ENCODE data around the gene JAG1. TPM values are rescaled to one million over a fixed set of nuclear protein-coding genes. Genes with fewer than 3 reads are reported as not detected.
A peak's percentile ranks its signal among the peaks of the same experiment; 100 is the strongest.
"Not testable (repeated sequence)": the region's sequence is repeated elsewhere in the genome, so short reads cannot be mapped to it uniquely, and the experiment has no call there.

Gene JAG1
- total RNA-seq, 1 donor from 2014 or later = 278 TPM

DNA sequence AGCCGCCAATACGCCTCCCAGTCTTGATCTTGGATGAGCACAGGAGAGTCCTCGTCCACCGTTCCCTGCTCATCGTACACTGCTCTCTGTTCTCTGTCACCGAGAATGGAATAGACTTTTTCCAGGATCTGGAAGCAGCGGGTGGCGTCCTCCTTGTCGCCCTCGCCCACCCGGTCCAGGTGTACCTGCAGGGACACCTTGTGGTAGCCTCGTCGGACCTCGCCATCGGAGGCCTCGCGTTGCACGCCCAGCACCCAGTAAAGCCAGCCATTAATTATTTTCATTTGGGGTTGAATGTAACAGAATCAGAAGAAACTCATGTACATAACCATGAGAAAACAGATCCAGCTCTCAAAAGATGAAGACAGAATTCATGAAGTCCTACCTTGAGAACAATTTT lies 59.9 kb downstream of the JAG1 start:
- H3K4me3 ChIP-seq (ENCODE audit: insufficient read depth, low read depth, low read length) = no peak overlapping the region
- H3K9ac ChIP-seq (ENCODE audit: low read length) = no peak overlapping the region
- H3K4me1 ChIP-seq (ENCODE audit: insufficient read depth, low read length) = peaks cover 7% of the 10 kb centered on the region
- DNase-seq (ENCODE audit: low read depth) (no peak), FAIRE-seq (no peak)
- no peak overlapping the region for H2AFZ ChIP-seq (ENCODE audit: low read depth, low read length)
- Mint-ChIP-seq H3K36me3 (ENCODE audit: low read depth, unreplicated experiment) (peaks cover 9% of the 10 kb centered on the region), H3K9me3 (ENCODE audit: unreplicated experiment) (peaks cover 3% of the 10 kb centered on the region), H3K27me3 (ENCODE audit: low read depth, unreplicated experiment) (no peaks in the 10 kb centered on the region), H3K4me3 (ENCODE audit: unreplicated experiment) (no peak overlapping the region), H3K4me1 (ENCODE audit: low read depth, unreplicated experiment) (peaks cover 13% of the 10 kb centered on the region), H3K27ac (ENCODE audit: unreplicated experiment) (no peak overlapping the region)
- no peak overlapping the region for H3K27ac ChIP-seq (ENCODE audit: low read depth, low read length)
- no peaks in the 10 kb centered on the region for H3K27me3 ChIP-seq (ENCODE audit: insufficient read depth, low read length)
- no peak overlapping the region for H3K4me2 ChIP-seq (ENCODE audit: low read length)
- no peaks in the 10 kb centered on the region for H4K20me1 ChIP-seq (ENCODE audit: insufficient read depth, low read length)
- TF ChIP-seq EZH2 (IDR thresholded peaks at IDR 0.05; ENCODE audit: insufficient read depth, low read length) = no peak
- no peak for TF ChIP-seq CTCF (IDR thresholded peaks at IDR 0.05; ENCODE audit: insufficient read depth, low read depth, low read length)
- H3K9me3 ChIP-seq (ENCODE audit: insufficient read depth, low read depth, low read length) = no peaks in the 10 kb centered on the region
- no peaks in the 10 kb centered on the region for H3K36me3 ChIP-seq (ENCODE audit: insufficient read depth, low read length)
- no peaks in the 10 kb centered on the region for H3K79me2 ChIP-seq (ENCODE audit: insufficient read depth, low read length)

- not testable (repeated sequence) for DNase-seq (ENCODE audit: low read depth); H3K9me3 Mint-ChIP-seq (ENCODE audit: unreplicated experiment); H3K27me3 ChIP-seq (ENCODE audit: insufficient read depth, low read length); H3K4me3 ChIP-seq (ENCODE audit: insufficient read depth, low read depth, low read length); H3K79me2 ChIP-seq (ENCODE audit: insufficient read depth, low read length); H3K9me3 ChIP-seq (ENCODE audit: insufficient read depth, low read depth, low read length); H3K27ac ChIP-seq (ENCODE audit: low read depth, low read length); H4K20me1 ChIP-seq (ENCODE audit: insufficient read depth, low read length); H3K36me3 Mint-ChIP-seq (ENCODE audit: low read depth, unreplicated experiment); H3K27ac Mint-ChIP-seq (ENCODE audit: unreplicated experiment); FAIRE-seq; H3K4me3 Mint-ChIP-seq (ENCODE audit: unreplicated experiment); H3K9ac ChIP-seq (ENCODE audit: low read length); H3K27me3 Mint-ChIP-seq (ENCODE audit: low read depth, unreplicated experiment); H2AFZ ChIP-seq (ENCODE audit: low read depth, low read length); H3K4me1 ChIP-seq (ENCODE audit: insufficient read depth, low read length); H3K4me2 ChIP-seq (ENCODE audit: low read length); H3K36me3 ChIP-seq (ENCODE audit: insufficient read depth, low read length)
- peaks cover 11% of the 10 kb centered on the region for H3K4me1 Mint-ChIP-seq (ENCODE audit: low read depth, unreplicated experiment)
Measured at GRCh38 chr20:10613426-10613825, 60.4 kb downstream of the JAG1 start.

GRCh38 chr20:10611357-10611756 lies 62.4 kb downstream of the JAG1 start:
- FAIRE-seq (no peak), DNase-seq (ENCODE audit: low read depth) (no peak)
- Histone ChIP-seq H2AFZ (ENCODE audit: low read depth, low read length) (no peak overlapping the region), H4K20me1 (ENCODE audit: insufficient read depth, low read length) (no peaks in the 10 kb centered on the region), H3K79me2 (ENCODE audit: insufficient read depth, low read length) (no peaks in the 10 kb centered on the region), H3K27me3 (ENCODE audit: insufficient read depth, low read length) (no peaks in the 10 kb centered on the region), H3K9ac (ENCODE audit: low read length) (no peak overlapping the region), H3K4me2 (ENCODE audit: low read length) (no peak overlapping the region), H3K36me3 (ENCODE audit: insufficient read depth, low read length) (no peaks in the 10 kb centered on the region), H3K4me3 (ENCODE audit: insufficient read depth, low read depth, low read length) (no peak overlapping the region), H3K9me3 (ENCODE audit: insufficient read depth, low read depth, low read length) (no peaks in the 10 kb centered on the region), H3K4me1 (ENCODE audit: insufficient read depth, low read length) (peaks cover 7% of the 10 kb centered on the region), H3K27ac (ENCODE audit: low read depth, low read length) (no peak overlapping the region)
- H3K27ac Mint-ChIP-seq (ENCODE audit: unreplicated experiment) = no peak overlapping the region
- H3K9me3 Mint-ChIP-seq (ENCODE audit: unreplicated experiment) = peaks cover 3% of the 10 kb centered on the region
- H3K4me3 Mint-ChIP-seq (ENCODE audit: unreplicated experiment) = no peak overlapping the region
- H3K4me1 Mint-ChIP-seq (ENCODE audit: low read depth, unreplicated experiment) = peaks cover 12% of the 10 kb centered on the region
- TF ChIP-seq CTCF (IDR thresholded peaks at IDR 0.05; ENCODE audit: insufficient read depth, low read depth, low read length) (peak; percentile 45), EZH2 (IDR thresholded peaks at IDR 0.05; ENCODE audit: insufficient read depth, low read length) (no peak)
- peaks cover 9% of the 10 kb centered on the region for H3K36me3 Mint-ChIP-seq (ENCODE audit: low read depth, unreplicated experiment)
- H3K27me3 Mint-ChIP-seq (ENCODE audit: low read depth, unreplicated experiment) = no peaks in the 10 kb centered on the region

Measured in astrocyte (in vitro differentiated cells and primary cell).